ENCODE results near the gene RAB37.

Gene RAB37

DNA sequence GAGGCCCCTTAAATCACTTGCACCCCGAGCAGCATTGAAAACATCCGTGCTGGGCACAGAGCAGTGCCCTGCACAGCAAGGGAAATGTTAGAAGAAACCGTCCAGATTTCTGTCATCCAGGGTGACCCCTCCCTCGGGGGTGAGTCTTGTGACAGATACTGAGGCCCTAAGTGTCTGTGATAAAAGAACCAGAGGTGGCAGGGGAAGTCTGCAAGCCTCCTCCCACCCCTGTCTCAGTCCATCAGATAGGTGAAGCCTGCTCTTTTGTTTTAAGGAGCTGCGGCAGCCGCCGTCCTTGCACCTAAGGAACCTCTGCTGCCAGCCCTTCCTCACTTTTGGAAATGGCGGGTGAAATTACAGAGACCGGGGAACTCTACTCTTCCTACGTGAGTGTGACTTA is 39.9 kb downstream of the RAB37 start:
- H3K4me3 ChIP-seq (ENCODE audit: low read depth, low read length) = peak overlapping the region; percentile 83
- TF ChIP-seq POLR2A (IDR thresholded peaks at IDR 0.05; ENCODE audit: extremely low read depth, insufficient read length) (no peak), MYC (IDR thresholded peaks at IDR 0.05; ENCODE audit: low read depth, low read length) (no peak)
- TF ChIP-seq, protein P1, sequence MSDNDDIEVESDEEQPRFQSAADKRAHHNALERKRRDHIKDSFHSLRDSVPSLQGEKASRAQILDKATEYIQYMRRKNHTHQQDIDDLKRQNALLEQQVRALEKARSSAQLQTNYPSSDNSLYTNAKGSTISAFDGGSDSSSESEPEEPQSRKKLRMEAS (IDR thresholded peaks at IDR 0.05; ENCODE audit: low read depth, low read length) = no peak
- TF ChIP-seq, protein P2, sequence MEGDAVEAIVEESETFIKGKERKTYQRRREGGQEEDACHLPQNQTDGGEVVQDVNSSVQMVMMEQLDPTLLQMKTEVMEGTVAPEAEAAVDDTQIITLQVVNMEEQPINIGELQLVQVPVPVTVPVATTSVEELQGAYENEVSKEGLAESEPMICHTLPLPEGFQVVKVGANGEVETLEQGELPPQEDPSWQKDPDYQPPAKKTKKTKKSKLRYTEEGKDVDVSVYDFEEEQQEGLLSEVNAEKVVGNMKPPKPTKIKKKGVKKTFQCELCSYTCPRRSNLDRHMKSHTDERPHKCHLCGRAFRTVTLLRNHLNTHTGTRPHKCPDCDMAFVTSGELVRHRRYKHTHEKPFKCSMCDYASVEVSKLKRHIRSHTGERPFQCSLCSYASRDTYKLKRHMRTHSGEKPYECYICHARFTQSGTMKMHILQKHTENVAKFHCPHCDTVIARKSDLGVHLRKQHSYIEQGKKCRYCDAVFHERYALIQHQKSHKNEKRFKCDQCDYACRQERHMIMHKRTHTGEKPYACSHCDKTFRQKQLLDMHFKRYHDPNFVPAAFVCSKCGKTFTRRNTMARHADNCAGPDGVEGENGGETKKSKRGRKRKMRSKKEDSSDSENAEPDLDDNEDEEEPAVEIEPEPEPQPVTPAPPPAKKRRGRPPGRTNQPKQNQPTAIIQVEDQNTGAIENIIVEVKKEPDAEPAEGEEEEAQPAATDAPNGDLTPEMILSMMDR (IDR thresholded peaks at IDR 0.05; ENCODE audit: low read depth, low read length) = no peak
- peak; percentile 42 for DNase-seq (ENCODE audit: low read depth)

DNA sequence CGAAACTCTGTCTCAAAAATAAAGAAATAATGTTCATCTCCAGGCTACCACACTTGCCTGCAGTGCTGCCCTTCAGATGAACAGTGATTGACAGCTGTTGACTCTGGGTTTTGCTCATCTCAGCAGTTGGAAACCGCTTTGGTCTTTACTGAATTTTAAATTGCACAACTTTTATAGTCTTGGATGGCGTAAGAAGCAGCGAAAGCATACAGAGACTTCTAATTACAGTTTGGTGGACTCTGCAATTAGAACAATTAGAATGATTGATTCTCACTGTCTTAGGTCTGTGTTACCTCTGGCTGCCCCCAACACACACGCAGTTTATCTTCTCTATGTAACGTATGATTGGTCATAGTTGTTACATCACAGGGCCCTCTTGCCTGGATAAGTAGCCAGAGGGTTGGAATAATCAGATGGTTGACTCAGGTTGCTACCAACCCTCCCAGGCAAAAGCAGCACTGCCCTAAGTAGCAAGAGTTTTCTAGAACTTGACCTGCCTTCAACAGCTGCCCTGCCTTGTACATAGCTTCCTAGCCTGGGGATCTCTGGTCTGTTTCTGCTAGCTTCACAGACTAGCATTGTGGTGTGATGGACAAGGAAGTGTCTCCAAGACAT is 41.0 kb downstream of the RAB37 start:
- no peak for TF ChIP-seq POLR2A (IDR thresholded peaks at IDR 0.05; ENCODE audit: extremely low read depth, insufficient read length)
- TF ChIP-seq, protein P1 (IDR thresholded peaks at IDR 0.05; ENCODE audit: low read depth, low read length) = peak; percentile 41
- TF ChIP-seq MYC (IDR thresholded peaks at IDR 0.05; ENCODE audit: low read depth, low read length) = no peak
- TF ChIP-seq, protein P2 (IDR thresholded peaks at IDR 0.05; ENCODE audit: low read depth, low read length) = no peak
- peak; percentile 85 for DNase-seq (ENCODE audit: low read depth)
- H3K4me3 ChIP-seq (ENCODE audit: low read depth, low read length) = peak overlapping the region; percentile 83

DNA sequence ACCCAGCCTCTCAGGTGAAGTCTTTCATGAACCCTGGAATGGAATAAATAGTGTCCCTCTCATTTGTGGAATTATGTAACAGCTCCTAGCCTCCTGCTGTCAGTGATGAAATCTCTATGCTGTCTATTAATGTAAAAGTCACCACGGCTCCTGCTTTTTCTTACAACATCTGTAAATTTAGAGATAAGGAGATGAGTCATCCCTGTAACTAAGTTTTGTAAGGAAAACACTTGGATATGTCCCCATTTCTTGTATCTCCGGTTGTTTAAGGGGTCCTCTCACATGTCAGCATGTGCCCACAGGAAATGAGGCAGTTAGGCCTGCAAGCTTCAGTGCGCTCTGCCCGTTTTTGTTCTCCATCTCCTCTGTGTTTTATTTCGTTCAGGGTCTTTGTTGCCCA is 41.9 kb downstream of the RAB37 start:
- DNase-seq (ENCODE audit: low read depth) = peak; percentile 88
- TF ChIP-seq, protein P1 (IDR thresholded peaks at IDR 0.05; ENCODE audit: low read depth, low read length) = peak; percentile 75; the same call in 1 of the 2 replicates
- TF ChIP-seq POLR2A (IDR thresholded peaks at IDR 0.05; ENCODE audit: extremely low read depth, insufficient read length) (no peak), MYC (IDR thresholded peaks at IDR 0.05; ENCODE audit: low read depth, low read length) (peak; percentile 86)
- TF ChIP-seq, protein P2 (IDR thresholded peaks at IDR 0.05; ENCODE audit: low read depth, low read length) = no peak
- H3K4me3 ChIP-seq (ENCODE audit: low read depth, low read length) = peak overlapping the region; percentile 29

DNA sequence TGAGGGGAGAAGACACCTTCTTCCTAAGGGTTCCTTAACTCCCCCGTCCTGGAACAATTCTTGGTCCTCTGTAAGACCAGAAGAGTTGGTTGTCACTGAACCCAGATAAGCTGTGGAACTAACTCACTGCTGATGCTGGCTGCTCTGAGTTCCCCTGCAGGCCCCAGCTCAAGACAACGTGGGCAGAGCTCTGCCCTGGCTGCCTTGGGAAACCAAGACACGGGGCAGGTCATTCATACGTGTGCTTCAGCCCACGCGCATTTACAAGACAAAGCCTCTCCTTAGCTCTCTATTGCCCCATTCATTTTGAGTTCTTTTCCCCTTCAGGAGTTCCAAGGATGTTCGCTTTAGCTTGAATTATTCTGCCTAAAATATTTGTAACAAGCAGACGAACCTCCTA is 42.4 kb downstream of the RAB37 start:
- peak overlapping the region; percentile 29 for H3K4me3 ChIP-seq (ENCODE audit: low read depth, low read length)
- peak; percentile 35 for DNase-seq (ENCODE audit: low read depth)
- TF ChIP-seq MYC (IDR thresholded peaks at IDR 0.05; ENCODE audit: low read depth, low read length) (no peak), POLR2A (IDR thresholded peaks at IDR 0.05; ENCODE audit: extremely low read depth, insufficient read length) (no peak)
- TF ChIP-seq, protein P1 (IDR thresholded peaks at IDR 0.05; ENCODE audit: low read depth, low read length) = no peak
- TF ChIP-seq, protein P2 (IDR thresholded peaks at IDR 0.05; ENCODE audit: low read depth, low read length) = no peak

DNA sequence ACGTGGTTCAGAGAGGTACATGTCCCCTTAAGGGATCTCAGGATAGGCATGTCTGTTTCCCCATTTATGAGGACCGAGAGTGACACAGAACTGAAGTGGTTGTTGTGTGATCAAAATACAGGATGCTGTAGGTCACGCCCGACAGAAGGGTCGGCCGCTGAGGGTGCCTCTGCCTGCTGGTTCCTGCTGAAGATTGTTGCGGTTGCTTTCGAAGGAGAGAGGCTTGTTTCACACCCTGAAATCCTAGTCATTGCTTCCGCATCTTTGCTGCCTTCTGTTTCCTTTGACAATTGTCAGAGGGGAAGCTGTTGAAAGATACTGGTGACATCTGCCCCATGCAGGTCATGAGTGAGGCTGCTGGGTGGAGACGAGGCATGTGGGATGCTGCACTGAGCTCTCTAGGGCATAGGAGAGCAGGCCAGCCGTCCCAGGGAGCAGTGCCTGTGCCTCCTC is 42.9 kb downstream of the RAB37 start:
- TF ChIP-seq, protein P1 (IDR thresholded peaks at IDR 0.05; ENCODE audit: low read depth, low read length) = peak; percentile 84
- TF ChIP-seq MYC (IDR thresholded peaks at IDR 0.05; ENCODE audit: low read depth, low read length) = no peak
- H3K4me3 ChIP-seq (ENCODE audit: low read depth, low read length) = no peak overlapping the region
- DNase-seq (ENCODE audit: low read depth) = peak; percentile 97

DNA sequence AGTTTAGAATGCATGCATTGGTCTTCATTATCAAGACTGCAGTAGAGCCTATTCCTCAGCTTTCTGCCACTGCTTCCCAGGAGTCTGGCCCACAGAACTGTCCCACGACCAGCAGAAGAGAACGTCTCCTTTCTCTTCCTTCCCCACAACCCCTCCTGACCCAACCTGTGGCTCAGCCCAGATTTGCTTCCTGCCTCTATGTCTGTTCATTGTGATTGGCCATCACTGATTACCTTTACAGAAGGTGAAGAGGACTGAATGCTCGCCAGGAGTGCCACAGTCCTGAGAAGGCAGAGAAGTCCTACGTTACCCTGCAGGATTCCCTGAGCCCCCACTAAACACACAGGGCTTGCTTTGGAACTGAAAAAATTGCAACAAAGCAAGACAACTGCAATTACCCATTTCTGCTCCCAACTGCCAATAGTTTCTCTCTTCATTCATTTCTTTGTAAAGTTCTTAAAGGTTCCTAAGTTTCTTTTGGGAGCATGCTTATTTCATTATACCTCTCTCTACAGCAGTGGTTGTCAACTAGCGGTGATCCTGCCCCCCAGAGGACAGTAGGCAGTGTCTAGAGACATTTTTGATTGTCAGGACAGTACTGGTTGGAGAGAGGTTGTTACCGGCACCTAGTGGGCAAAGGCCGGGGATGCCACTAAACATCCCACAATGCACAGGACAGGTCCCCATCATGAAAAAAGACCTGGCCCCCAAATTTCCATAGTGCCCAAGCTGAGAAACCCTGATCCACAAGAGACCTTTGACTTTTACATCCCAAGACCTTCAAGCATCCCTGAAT is 43.6 kb downstream of the RAB37 start:
- no peak overlapping the region for H3K4me3 ChIP-seq (ENCODE audit: low read depth, low read length)
- peak; percentile 69 for DNase-seq (ENCODE audit: low read depth)
- TF ChIP-seq, protein P1 (IDR thresholded peaks at IDR 0.05; ENCODE audit: low read depth, low read length) = no peak
- TF ChIP-seq, protein P2 (IDR thresholded peaks at IDR 0.05; ENCODE audit: low read depth, low read length) = peak; percentile 49

Data from NB4 (cell line).